ENCODE results near the gene FAM174B.

Gene FAM174B

GRCh38 chr15:92569778-92570177 lies 85.8 kb downstream of the FAM174B start:
- DNase-seq (ENCODE audit: low read depth) = no peak
